HG03342 (cell line): Measurements from ENCODE around the gene PTPRK.

Experiments used
- ATAC-seq: cut with Tn5 transposase; IDR thresholded peaks from one replicate; pipeline ENCODE4 v1.9.1; 2021; ENCODE audit warnings: mild to moderate bottlenecking, moderate library complexity; ENCODE audit not compliant: unreplicated experiment

The PTPRK gene

GRCh38 chr6:128099571-128100197 is 420.7 kb downstream of the PTPRK start:
- no peak for ATAC-seq

- no peak for ATAC-seq
Measured at GRCh38 chr6:128098000-128098581, 422.3 kb downstream of the PTPRK start.

GRCh38 chr6:128097009-128097408 is 423.4 kb downstream of the PTPRK start:
- no peak for ATAC-seq

GRCh38 chr6:128095362-128095761 is 425.0 kb downstream of the PTPRK start:
- ATAC-seq, result no peak

- no peak for ATAC-seq
Measured at GRCh38 chr6:128079021-128079420, 441.4 kb downstream of the PTPRK start.

GRCh38 chr6:128078276-128078675 is 442.1 kb downstream of the PTPRK start:
- ATAC-seq, result no peak

GRCh38 chr6:128076843-128077242 is 443.6 kb downstream of the PTPRK start:
- ATAC-seq, result no peak

GRCh38 chr6:128074567-128074966 is 445.8 kb downstream of the PTPRK start:
- ATAC-seq, result no peak

- ATAC-seq, result no peak
Measured at GRCh38 chr6:128073389-128073788, 447.0 kb downstream of the PTPRK start.

GRCh38 chr6:128071212-128071611 is 449.2 kb downstream of the PTPRK start:
- no peak for ATAC-seq

GRCh38 chr6:128070406-128070805 is 450.0 kb downstream of the PTPRK start:
- no peak for ATAC-seq

- ATAC-seq, result no peak
Measured at GRCh38 chr6:128069188-128069587, 451.2 kb downstream of the PTPRK start.

GRCh38 chr6:128068119-128068479 is 452.3 kb downstream of the PTPRK start:
- no peak for ATAC-seq

GRCh38 chr6:128067446-128068118 is 452.8 kb downstream of the PTPRK start:
- no peak for ATAC-seq

GRCh38 chr6:128065072-128065471 is 455.3 kb downstream of the PTPRK start:
- no peak for ATAC-seq

- ATAC-seq, result no peak
Measured at GRCh38 chr6:128064540-128064895, 455.9 kb downstream of the PTPRK start.

- no peak for ATAC-seq
Measured at GRCh38 chr6:128063850-128064539, 456.4 kb downstream of the PTPRK start.

GRCh38 chr6:128062882-128063603 is 457.4 kb downstream of the PTPRK start:
- no peak for ATAC-seq

GRCh38 chr6:128057946-128058345 is 462.5 kb downstream of the PTPRK start:
- no peak for ATAC-seq

- ATAC-seq, result no peak
Measured at GRCh38 chr6:128057541-128057940, 462.9 kb downstream of the PTPRK start.

GRCh38 chr6:128053109-128053508 is 467.3 kb downstream of the PTPRK start:
- ATAC-seq, result no peak
